ENCODE measurements around the gene WFS1.

WFS1 gene

DNA sequence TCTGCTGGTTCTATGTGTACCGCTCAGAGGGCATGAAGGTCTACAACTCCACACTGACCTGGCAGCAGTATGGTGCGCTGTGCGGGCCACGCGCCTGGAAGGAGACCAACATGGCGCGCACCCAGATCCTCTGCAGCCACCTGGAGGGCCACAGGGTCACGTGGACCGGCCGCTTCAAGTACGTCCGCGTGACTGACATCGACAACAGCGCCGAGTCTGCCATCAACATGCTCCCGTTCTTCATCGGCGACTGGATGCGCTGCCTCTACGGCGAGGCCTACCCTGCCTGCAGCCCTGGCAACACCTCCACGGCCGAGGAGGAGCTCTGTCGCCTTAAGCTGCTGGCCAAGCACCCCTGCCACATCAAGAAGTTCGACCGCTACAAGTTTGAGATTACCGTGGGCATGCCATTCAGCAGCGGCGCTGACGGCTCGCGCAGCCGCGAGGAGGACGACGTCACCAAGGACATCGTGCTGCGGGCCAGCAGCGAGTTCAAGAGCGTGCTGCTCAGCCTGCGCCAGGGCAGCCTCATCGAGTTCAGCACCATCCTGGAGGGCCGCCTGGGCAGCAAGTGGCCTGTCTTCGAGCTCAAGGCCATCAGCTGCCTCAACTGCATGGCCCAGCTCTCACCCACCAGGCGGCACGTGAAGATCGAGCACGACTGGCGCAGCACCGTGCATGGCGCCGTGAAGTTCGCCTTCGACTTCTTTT, 32.2 kb downstream of the WFS1 start:
- DNase-seq, result no peak

DNA sequence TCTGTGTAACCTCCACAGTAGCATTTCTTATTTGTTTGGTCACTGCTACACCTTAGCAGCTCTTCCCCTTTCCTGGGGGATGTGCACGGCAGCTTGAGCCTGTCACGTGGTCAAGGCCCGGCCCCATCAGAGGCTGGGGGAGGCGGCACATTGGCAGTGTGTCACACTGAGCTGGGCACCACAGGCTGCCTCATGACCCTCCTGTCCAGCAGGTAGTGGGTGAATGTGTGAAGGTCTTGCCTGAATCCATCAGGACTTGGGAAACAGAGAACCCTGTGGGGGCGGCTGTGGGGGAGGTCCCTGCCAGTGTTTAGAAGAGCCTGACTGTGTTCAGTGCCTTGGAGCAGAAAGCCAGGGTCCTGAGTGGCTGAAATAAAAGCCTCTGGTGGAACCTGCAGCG, 33.2 kb downstream of the WFS1 start:
- DNase-seq, result no peak

DNA sequence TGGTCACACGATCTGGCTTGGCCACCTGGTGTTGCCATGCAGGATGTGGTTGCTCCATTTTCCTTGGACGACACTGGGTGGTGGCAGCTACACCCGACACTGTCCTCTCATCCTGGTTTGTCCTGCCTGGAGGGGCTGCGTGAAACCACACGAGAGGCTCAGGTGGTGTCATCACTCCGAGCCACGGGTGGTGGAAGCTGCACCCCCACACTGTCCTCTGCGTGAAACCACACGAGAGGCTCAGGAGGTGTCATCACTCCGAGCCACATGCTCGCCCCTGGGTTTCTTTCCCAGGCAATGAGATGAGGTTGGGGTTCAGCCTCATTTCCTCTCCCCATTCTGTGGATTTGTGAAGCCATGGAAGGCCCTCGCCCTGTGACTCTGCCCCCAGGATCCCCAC, 34.3 kb downstream of the WFS1 start:
- DNase-seq, result no peak

DNA sequence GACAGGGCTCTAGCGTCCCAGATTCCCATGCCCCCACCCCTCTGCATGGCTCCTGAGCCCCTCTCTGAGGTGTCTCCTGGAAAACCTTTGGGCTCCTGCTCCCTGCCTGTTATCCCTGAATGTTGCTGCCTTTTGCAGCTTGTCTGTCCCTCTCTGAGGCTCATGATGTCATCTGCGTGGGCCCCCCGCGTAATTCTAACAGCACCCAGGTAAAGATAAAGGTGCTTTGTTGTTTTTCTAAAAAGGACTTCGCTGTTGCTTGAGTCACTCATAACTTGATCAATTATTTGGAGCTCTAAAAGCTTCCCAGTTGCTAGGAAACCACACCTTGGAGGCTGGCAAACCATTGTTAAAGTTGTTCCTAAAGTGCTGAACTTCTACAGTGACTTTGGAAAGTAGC, 36.6 kb downstream of the WFS1 start:
- DNase-seq, result no peak

DNA sequence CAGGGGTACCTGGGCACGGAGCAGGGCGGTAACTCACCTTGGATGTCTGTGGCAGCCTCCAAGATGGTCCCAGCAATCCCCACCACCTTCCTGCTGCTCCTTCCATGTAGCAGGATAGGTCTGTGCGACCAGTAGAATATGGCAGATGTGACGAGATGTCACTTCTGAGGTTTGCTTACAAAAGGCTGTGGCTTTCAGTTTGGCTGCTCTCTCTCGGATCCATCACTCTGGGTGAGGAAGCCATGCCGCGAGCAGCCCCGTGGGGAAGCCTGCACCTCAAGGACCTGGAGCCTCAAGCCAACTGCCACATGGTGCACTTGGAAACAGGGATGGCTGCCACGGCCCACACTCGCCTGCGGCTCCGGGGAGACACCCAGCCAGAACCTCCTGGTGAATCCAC, 37.6 kb downstream of the WFS1 start:
- DNase-seq, result no peak

DNA sequence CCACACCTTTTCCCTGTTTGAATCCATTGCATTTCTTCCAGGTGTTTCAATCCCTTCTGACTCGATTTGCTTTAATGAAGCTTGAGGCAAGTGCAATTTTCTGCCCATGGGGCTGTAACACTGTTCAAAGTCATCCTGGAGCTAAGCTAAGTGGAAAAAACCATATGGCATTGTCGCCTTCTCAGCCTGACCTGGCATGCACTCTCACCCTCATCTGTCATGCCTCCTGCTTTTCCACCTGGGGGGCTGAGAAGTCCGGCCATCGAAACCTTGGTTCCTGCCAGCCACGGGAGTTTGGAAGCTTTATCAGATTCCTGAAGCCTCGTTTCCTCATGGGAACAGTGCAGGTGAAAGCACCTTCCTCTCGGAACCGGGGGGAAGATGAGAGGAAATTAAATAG, 38.2 kb downstream of the WFS1 start:
- DNase-seq, result no peak

DNA sequence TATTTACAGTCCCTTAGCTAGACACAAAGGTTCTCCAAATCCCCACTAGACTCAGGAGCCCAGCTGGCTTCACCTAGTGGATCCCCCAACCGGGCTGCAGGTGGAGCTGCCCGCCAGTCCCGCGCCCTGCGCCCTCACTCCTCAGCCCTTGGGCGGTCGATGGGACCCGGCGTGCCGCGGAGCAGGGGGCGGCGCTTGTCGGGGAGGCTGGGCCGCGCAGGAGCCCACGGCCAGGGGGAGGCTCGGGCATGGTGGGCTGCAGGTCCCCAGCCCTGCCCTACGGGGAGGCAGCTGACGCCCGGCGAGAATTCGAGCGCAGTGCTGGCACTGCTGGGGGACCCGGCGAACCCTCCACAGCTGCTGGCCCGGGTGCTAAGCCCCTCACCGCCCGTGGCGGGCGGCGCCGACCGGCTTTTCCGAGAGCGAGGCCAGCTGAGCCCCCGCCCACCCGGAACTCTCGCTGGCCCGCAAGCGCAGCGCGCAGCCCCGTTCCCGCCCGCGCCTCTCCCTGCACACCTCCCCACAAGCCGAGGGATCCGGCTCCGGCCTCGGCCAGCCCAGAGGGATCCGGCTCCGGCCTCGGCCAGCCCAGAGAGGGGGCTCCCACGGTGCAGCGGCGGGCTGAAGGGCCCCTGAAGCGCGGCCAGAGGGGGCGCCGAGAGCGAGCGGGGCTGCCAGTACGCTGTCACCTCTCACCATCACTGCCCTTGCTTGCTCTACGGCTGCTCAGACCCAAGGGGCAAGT, 39.4 kb downstream of the WFS1 start:
- DNase-seq, result no peak

DNA sequence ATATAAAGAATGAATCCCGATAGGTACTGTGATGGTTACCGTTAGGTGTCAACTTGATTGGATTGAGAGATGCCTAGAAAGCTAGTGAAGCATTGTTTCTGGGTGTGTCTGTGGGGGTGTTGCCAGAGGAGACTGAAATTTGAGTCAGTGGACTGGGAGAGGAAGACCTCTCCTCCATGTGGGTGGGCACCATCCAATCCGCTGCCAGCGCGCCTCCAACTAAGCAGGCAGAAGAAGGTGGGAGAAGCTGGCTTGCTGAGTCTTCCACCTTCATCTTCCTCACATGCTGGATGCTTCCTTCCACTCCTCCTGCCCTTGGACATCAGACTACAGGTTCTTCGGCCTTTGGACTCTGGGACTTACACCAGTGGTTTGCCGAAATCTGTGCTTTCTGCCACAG, 40.1 kb downstream of the WFS1 start:
- no peak for DNase-seq

DNA sequence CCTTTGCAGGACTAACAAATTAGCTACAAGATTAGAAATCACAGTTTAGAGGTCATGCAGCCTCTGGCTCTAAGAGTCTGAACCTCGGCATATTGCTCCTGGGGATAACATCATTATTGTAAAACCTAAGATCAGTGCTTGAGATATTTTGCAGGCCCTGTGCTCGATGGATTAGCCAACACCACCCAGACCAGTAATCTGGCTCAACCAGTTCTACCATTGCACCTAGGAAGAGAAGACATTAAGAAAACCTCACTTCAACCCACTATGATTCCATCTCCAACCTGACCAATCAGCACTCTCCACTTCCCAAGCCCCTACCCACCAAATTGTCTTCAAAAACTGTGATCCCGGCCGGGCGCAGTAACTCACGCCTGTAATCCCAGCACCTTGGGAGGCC, 43.6 kb downstream of the WFS1 start:
- no peak for DNase-seq

DNA sequence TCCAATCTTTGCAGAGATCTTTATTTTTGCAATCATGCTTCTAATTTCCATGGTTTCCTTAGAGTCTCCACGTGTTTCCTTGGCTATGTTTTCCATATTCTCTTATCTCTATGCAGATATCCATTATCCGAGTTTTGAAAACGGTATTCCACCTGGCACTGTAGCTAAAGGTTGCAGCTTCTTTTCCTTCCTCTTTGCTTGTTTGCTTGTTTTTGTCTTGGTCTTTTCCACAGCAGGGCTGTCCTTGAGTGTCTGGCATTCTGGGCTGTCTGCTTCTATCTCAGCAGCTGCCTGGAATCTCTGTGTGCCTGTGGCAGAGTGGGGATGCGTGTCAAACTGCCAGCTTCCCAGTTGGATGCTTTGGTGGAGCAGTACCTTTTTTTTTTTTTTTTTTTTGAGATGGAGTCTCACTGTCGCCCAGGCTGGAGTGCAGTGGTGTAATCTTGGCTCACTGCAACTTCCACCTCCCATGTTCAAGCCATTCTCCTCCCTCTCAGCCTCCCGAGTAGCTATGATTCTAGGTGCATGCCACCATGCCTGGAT, 46.9 kb downstream of the WFS1 start:
- no peak for DNase-seq

DNA sequence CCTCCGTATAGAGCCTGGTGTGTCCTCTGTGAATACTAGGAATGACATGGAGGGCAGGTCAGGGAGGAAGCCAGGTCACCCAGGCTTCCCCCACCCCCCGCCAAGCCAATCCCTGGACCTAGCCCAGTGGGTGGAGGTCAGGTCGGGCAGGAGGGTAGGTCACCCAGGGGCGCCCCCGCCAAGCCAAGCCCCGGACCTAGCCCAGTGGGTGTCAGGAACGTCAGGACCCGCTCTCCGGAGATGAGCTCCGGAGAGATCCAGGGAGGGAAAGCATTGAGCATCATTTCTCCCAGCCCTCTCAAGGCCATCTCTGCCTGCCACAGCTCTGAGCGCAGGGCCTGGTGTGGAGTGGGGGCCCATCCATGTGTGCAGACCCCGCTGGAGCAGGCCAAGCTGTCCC, 48.6 kb downstream of the WFS1 start:
- no peak for DNase-seq

DNA sequence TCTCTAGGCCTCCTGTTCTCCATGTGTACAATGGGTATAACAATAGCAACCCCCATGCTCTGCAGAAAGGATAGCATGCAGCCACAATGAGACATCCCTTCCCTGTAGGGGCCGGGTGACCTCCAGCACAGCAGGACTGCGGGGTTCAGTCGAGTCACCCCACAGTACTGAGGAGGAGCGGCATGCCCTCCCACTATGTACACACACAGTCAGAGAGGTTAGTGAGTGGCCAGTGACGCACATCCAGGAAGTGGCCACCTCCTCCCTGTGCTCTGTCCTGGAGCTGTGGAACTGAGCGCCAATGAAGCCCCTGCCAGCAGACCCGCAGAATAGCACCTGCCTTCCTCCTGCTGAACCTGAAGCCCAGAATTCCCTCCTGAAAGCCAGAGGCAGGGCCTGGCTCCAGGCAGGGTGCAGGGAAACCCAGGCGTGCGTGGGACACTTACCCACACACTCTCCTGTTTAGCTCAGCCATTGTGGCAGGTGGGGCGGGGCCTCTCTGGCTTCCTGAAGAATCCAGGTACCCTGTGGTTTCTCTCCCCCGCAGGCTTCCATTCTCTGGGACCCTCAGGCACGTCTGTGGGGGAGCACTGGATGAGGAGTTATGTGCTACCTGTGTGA, 50.0 kb downstream of the WFS1 start:
- DNase-seq, result no peak

DNA sequence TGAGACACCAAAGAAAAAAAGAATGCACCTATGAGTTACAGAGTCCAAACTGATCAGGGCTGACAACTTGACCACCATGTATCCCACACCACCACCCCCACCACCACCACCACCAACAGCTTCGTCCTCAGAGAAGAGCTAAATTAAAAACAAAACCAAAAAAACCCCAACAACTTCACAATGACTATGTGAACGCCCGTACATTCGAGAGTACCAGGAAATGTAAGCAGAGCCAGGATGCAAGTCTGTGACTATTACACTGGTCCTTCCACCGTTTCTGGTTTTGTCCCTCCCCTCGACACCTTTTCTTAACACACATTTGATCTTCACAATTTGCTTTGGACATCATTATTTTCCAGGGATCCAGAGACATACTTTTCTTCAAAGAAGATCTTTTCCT, 51.0 kb downstream of the WFS1 start:
- no peak for DNase-seq

DNA sequence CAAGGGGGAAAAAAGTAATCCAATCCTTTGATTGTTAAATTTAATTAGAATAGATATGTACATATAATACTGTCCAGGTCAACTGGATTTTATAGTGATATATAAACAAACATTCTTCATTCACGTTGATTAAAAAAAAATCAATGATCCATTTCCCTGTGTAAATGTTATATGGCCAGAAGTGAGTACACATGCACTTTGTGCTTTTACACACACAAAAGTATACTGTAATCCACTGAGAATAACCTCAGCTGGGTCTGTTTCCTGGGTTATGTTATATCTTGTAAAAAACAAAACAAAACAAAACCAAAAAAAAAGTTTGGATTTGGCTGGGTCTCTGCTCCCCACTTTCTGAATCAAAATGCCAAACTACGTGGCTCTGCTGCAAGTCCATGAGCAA, 51.7 kb downstream of the WFS1 start:
- DNase-seq, result no peak

DNA sequence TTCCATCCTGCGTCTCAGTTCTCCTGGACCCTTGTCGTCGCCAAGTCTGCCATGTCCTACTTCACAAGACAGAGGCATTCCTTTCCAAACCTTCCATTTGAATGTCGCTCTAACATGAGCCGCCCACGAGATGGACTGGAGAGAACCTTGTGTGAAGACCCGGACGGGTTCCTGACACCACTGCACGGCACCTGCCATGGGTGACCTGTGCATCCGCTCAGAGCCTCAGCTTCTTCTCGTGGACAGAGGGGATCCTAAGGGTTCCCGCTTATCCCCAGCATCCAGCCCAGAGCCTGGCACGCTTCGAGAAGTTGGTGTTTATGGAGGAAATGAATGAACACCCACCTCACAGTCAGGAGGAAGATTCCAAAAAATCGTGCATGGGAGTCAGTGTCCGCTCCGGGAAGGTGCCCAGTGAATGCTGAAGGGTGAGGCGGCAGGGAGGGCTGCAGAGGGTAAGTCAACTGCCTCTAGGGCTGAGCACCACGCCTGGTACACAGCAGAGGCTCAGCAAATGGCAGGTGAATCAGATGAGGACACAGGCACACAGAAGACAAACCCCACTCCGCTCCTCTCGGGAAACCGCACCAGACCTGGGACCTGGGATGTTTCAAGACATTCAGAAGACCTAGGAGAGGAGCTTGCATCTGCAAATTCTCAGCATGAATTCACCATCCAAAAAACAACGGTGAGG, 52.6 kb downstream of the WFS1 start:
- no peak for DNase-seq

DNA sequence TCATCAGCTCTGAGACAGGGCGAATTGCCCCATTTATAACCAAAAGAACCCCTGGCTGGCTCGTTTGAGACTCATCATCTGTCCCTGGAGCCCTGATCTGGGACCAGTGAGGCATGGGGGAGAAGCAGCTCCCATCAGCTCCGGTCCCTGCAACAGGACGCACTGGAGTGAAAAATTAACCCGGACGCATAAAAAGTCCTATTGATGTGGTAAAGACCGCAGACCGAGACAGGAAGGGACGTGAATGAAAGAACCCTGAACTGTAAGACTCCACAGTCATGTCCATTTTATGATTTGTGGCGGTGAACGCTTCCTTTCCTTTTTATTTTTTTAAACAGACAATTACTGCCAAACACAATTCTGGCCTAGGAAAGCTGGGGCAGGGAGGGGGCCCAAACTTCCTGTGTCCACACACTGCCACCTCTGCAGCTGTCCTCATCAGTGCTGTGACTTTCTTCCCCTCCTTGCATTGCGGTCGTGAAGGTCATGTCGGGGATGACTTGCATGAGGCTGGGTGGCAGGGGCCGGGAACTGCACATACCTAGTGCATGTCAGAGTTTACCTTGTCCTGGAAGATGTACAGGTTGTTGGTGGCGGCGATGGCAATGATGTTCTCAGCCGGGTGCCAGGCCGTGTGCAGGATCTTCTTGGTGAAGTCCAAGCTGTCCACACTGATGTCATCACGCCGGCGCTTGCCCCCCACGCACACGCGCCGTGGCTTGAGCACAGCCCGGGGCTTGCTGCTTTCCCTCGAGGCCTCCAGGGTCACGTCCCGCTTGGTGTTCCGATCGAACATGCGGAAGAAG, 53.3 kb downstream of the WFS1 start:
- DNase-seq, result no peak

DNA sequence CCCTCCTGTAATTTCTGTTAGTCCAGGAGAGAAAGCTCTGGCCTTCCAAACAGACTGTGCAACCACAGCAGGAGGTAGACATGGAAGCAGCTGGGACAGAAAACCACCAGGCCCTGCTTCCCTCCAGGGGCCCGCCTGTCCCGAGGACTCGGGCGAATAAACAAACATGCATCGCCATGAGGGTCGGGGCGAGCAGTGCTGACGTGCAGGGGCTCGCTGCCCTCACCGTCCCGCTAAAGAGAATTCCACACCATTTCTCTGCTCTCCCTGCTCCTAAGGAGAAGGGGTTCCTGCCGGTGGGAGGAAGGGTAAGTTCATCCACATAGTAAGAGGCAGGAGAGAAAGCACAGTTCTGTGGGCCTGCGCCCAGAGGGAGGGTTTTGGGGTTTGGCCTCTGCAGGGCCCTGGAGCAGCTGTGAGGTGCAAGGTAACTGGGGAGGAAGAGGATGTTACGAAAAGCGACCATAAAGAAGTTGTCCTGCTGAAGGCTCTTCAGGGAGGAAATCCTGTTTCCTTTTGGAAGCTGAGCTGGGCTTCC, 54.9 kb downstream of the WFS1 start:
- DNase-seq, result no peak

DNA sequence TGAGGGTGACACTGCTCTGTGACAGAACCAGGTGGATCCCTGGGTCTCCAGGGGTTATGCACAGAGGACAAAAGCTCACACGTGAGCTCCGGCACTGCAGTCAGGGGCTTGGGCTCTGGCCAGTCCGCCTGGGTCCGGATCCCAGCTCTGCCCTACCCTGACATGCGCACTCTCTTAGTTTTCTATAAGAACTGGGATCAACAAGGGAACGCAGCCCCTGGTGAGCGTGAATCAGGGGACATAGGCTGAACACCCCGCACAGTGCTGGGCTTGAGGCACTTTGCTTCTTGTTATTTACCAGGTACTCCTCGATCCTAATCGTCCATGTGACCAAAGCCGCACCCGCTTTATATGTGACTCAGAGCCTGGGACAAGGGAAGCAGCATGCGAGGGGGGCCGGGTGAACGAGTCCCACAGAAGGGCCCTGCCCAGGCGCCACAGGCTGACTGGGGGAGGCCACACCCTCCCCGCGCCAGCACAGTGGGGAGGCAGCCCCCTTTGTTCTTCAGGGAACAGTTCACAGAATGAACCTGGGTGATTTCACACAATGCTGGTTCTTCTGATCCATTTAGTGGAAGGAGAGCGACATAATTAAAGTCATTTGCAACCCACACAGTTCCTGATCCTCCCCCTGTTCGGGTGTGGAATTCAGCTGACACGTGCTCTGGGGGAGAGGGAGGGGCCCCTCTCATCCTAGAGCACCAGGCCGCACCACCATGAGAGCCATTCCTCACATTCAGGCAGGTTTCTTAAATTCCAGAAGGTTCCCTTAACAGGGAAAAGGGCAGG, 55.5 kb downstream of the WFS1 start:
- peak; percentile 46 for DNase-seq

DNA sequence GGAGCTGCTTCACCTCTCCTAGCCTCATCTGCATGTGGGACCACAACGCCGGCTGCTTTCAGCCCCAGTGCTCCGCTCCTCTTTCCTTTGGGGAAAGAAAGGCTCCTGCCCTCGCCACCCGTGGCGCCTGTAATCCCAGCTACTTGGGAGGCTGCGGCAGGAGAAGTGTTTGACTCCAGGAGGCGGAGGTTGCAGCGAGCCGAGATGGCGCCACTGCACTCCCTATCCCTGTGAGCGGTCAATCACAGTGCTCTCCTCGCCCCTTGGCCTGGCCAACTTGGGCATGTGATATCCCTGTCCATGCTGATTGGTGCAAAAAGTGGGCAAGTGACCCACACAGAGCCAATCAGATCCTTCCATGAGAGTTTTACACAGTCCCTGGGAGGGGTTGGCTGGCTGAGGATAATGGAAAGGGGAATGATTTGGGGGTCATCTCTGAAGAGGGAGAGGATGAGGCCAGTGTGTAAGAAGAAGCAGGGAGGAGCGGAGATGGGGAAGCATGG, 56.2 kb downstream of the WFS1 start:
- no peak for DNase-seq

DNA sequence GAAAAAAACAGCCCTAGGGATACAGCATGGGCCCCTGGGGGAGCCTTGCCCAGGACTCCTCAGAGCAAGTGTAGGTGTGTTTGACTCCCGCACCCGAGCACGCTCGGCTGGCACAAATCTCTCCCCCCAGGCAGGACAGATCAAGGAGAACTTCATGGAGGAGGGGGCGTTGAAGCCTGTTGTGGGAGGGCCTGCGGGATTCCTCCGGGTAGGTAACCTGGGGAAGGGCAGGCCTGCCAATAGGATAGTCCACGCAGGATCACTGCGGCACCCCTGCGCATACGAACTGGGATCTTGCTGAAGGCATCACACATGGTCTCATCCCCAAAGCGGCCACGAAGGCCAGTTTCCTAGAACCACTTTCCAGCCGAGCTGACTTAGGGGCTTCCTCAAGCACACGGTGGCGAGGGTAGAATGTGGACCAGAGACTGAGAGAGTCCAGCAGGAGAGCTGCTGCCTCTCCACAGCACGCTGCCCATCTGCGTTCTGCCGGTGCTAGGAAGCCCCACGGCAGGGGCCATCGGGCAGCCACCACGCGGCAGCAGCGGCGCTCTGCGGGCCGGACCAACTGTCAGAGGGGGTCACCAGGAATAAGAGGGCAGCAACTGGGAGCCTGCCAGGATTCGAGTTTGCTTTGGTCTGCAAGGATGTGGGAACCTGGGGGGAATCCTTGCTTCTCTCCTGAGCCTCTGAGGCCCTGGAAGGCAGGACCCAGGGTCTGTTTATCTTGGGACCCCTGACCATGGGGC, 56.8 kb downstream of the WFS1 start:
- DNase-seq, result no peak

Data from fibroblast of skin of back (primary cell).